Neuronal stem cell (in vitro differentiated cells): ENCODE data around the gene AKAP9.
A peak's percentile ranks its signal among the peaks of the same experiment; 100 is the strongest.
"Not testable (repeated sequence)": the region's sequence is repeated elsewhere in the genome, so short reads cannot be mapped to it uniquely, and the experiment has no call there.

ENCODE experiments used
- DNase-seq: peaks from one replicate; pipeline ENCODE4 v3.0.0-alpha.2; 2013; ENCODE audit warnings: low spot score
- H2AFZ ChIP-seq: one replicate; pipeline ENCODE4 v1.6.1; 2013; ENCODE audit warnings: mild to moderate bottlenecking, low read length, inconsistent platforms
- H2AK5ac ChIP-seq: 2 replicates; pipeline ENCODE4 v1.6.1; 2013; ENCODE audit warnings: low read depth, mild to moderate bottlenecking, inconsistent platforms, low read length, moderate library complexity, mixed read lengths
- H2BK120ac ChIP-seq: 2 replicates; pipeline ENCODE4 v1.6.1; 2013; ENCODE audit warnings: low read depth, mild to moderate bottlenecking, inconsistent platforms, low read length, moderate library complexity, mixed read lengths
- H2BK12ac ChIP-seq: one replicate; pipeline ENCODE4 v1.6.1; 2013; ENCODE audit warnings: low read length, inconsistent platforms
- H2BK15ac ChIP-seq: 2 replicates; pipeline ENCODE4 v1.6.1; 2013; ENCODE audit warnings: mild to moderate bottlenecking, low read length, inconsistent platforms, mixed read lengths
- H2BK5ac ChIP-seq: one replicate; pipeline ENCODE4 v1.6.1; 2013; ENCODE audit warnings: inconsistent platforms, mild to moderate bottlenecking, low read length, moderate library complexity
- H3K14ac ChIP-seq: one replicate; pipeline ENCODE4 v1.6.1; 2013; ENCODE audit warnings: low read length, inconsistent platforms
- H3K18ac ChIP-seq: 2 replicates; pipeline ENCODE4 v1.6.1; 2013; ENCODE audit warnings: low read length, inconsistent platforms
- H3K23ac ChIP-seq: 2 replicates; pipeline ENCODE4 v1.6.1; 2013; ENCODE audit warnings: low read depth, mild to moderate bottlenecking, mixed read lengths, low read length, inconsistent platforms; ENCODE audit not compliant: poor library complexity
- H3K27ac ChIP-seq: replicated peaks from 3 replicates; pipeline ENCODE4 v1.5.1; 2013; ENCODE audit warnings: low read length, inconsistent platforms
- H3K27me3 ChIP-seq, 3 experiments: 2 replicates each; pipeline ENCODE4 v1.6.1; 2013; ENCODE audit warnings: low read length in 3 of 3, mild to moderate bottlenecking in 2 of 3, inconsistent platforms in 1 of 3, low read depth in 1 of 3, mixed read lengths in 1 of 3, moderate library complexity in 1 of 3; ENCODE audit not compliant: control insufficient read depth in 3 of 3, insufficient read depth in 3 of 3
- H3K36me3 ChIP-seq, 2 donors: replicated peaks in 1 of 2; 2 replicates each; pipeline ENCODE4 v1.6.1; 2013; ENCODE audit warnings: low read length in 2 of 2; ENCODE audit not compliant: control insufficient read depth in 2 of 2, insufficient read depth in 2 of 2
- H3K4ac ChIP-seq: 2 replicates; pipeline ENCODE4 v1.6.1; 2013; ENCODE audit warnings: inconsistent platforms, mild to moderate bottlenecking, low read length, moderate library complexity
- H3K4me1 ChIP-seq, 2 donors: 1 replicate in 1 of 2; 2 replicates in 1 of 2; pipeline ENCODE4 v1.6.1; 2013; ENCODE audit warnings: low read length in 2 of 2, low read depth in 1 of 2; ENCODE audit not compliant: control insufficient read depth in 2 of 2, insufficient read depth in 1 of 2
- H3K4me2 ChIP-seq: one replicate; pipeline ENCODE4 v1.6.1; 2013; ENCODE audit warnings: mild to moderate bottlenecking, low read length, inconsistent platforms; ENCODE audit not compliant: insufficient read depth, poor library complexity, severe bottlenecking
- H3K4me3 ChIP-seq, 2 donors: 2 replicates each; pipeline ENCODE4 v1.5.1; 2013; ENCODE audit warnings: low read length in 2 of 2, mild to moderate bottlenecking in 2 of 2, inconsistent platforms in 1 of 2, moderate library complexity in 1 of 2
- H3K79me1 ChIP-seq: one replicate; pipeline ENCODE4 v1.6.1; 2013; ENCODE audit warnings: low read depth, mild to moderate bottlenecking, inconsistent platforms, low read length, moderate library complexity
- H3K9ac ChIP-seq: one replicate; pipeline ENCODE4 v1.6.1; 2013; ENCODE audit warnings: mild to moderate bottlenecking, low read depth, low read length, inconsistent platforms; ENCODE audit not compliant: poor library complexity
- H3K9me3 ChIP-seq, 2 donors: replicated peaks in 1 of 2; 2 replicates each; pipeline versions ENCODE3 to v1.6.1; 2013; ENCODE audit warnings: low read length in 2 of 2, mild to moderate bottlenecking in 2 of 2, inconsistent platforms in 1 of 2, low read depth in 1 of 2, mixed read lengths in 1 of 2, moderate library complexity in 1 of 2; ENCODE audit not compliant: control insufficient read depth in 2 of 2, insufficient read depth in 1 of 2
- H4K8ac ChIP-seq: one replicate; pipeline ENCODE4 v1.6.1; 2013; ENCODE audit warnings: low read depth, mild to moderate bottlenecking, inconsistent platforms, low read length, moderate library complexity
- H4K91ac ChIP-seq: one replicate; pipeline ENCODE4 v1.6.1; 2013; ENCODE audit warnings: low read length, low read depth, mild to moderate bottlenecking, inconsistent platforms; ENCODE audit not compliant: poor library complexity
- WGBS, 2 donors: extraction: QIAGEN DNeasy Blood & Tissue Kit; methylation state at CpG; one replicate each; pipeline ENCODE4 v1.1.7; 2013; ENCODE audit warnings: missing lambda C conversion rate in 2 of 2, mixed read lengths in 1 of 2; ENCODE audit not compliant: insufficient read length in 2 of 2, insufficient replicate concordance in 1 of 2; ENCODE audit errors: extremely low coverage in 2 of 2; 5-methylcytosine and 5-hydroxymethylcytosine counted together

AKAP9 gene

GRCh38 chr7:92102862-92103261 is 162.2 kb downstream of the AKAP9 start:
- H3K27me3 ChIP-seq, H2BK5ac ChIP-seq, H3K4ac ChIP-seq, H3K4me1 ChIP-seq, H3K9me3 ChIP-seq, H2BK12ac ChIP-seq, H3K4me2 ChIP-seq, H4K91ac ChIP-seq, H3K23ac ChIP-seq, H2BK120ac ChIP-seq, H2AFZ ChIP-seq, H3K79me1 ChIP-seq, DNase-seq, H3K4me3 ChIP-seq, H3K27ac ChIP-seq, H2BK15ac ChIP-seq, H4K8ac ChIP-seq, H3K9ac ChIP-seq, H3K18ac ChIP-seq, H3K14ac ChIP-seq, H2AK5ac ChIP-seq: not testable (repeated sequence)
- no CpG with 5 or more reads among the region's 5 CpGs for WGBS, 2 donors
- H3K36me3 ChIP-seq = peaks cover 9 to 87% of the 10 kb centered on the region in 2 donors

- Histone ChIP-seq H3K4me3 (no peak overlapping the region), H2BK120ac (no peak overlapping the region), H3K4ac (no peak overlapping the region), H4K91ac (no peak overlapping the region), H3K9me3 (no peaks in the 10 kb centered on the region), H4K8ac (no peak overlapping the region), H3K79me1 (no peaks in the 10 kb centered on the region), H3K36me3 (peaks cover 6 to 89% of the 10 kb centered on the region in 2 donors), H3K27ac (no peak overlapping the region), H3K23ac (no peak overlapping the region), H2BK5ac (no peak overlapping the region), H2BK15ac (no peak overlapping the region), H3K4me1 (no peaks in the 10 kb centered on the region), H2AFZ (no peak overlapping the region), H2BK12ac (no peak overlapping the region), H3K9ac (no peak overlapping the region), H2AK5ac (no peak overlapping the region), H3K14ac (no peak overlapping the region), H3K4me2 (no peak overlapping the region), H3K18ac (no peak overlapping the region), H3K27me3 (no peaks in the 10 kb centered on the region)
- no peak for DNase-seq
- WGBS, 2 donors = no CpG with 5 or more reads among the region's 8 CpGs
Observed at GRCh38 chr7:92108821-92109220, 168.2 kb downstream of the AKAP9 start.

GRCh38 chr7:92110857-92111256 is 170.2 kb downstream of the AKAP9 start:
- H3K27me3 ChIP-seq = no peaks in the 10 kb centered on the region
- H2BK15ac ChIP-seq = no peak overlapping the region
- H3K4ac ChIP-seq = no peak overlapping the region
- H3K4me3 ChIP-seq = no peak overlapping the region
- no peak overlapping the region for H3K4me2 ChIP-seq
- WGBS, 2 donors = no CpG with 5 or more reads among the region's 2 CpGs
- no peaks in the 10 kb centered on the region for H3K4me1 ChIP-seq
- no peak overlapping the region for H4K91ac ChIP-seq
- DNase-seq = no peak
- no peak overlapping the region for H2BK120ac ChIP-seq
- no peaks in the 10 kb centered on the region for H3K9me3 ChIP-seq
- no peak overlapping the region for H3K18ac ChIP-seq
- H3K27ac ChIP-seq = no peak overlapping the region
- no peak overlapping the region for H2AK5ac ChIP-seq
- no peak overlapping the region for H3K9ac ChIP-seq
- H2AFZ ChIP-seq = no peak overlapping the region
- no peak overlapping the region for H3K23ac ChIP-seq
- no peak overlapping the region for H4K8ac ChIP-seq
- peaks cover 1% of the 10 kb centered on the region for H3K79me1 ChIP-seq
- H3K14ac ChIP-seq = no peak overlapping the region
- peaks cover 9 to 92% of the 10 kb centered on the region in 2 donors for H3K36me3 ChIP-seq
- H2BK12ac ChIP-seq = no peak overlapping the region
- no peak overlapping the region for H2BK5ac ChIP-seq

- Histone ChIP-seq H4K91ac (no peak overlapping the region), H3K4me1 (no peaks in the 10 kb centered on the region), H3K14ac (no peak overlapping the region), H2BK15ac (no peak overlapping the region), H3K9me3 (peaks cover 0 to under 1% of the 10 kb centered on the region in 2 donors), H2BK12ac (no peak overlapping the region), H3K36me3 (peaks cover 19 to 94% of the 10 kb centered on the region in 2 donors), H2AFZ (no peak overlapping the region), H3K9ac (no peak overlapping the region), H2BK120ac (no peak overlapping the region), H3K4me2 (no peak overlapping the region), H3K23ac (no peak overlapping the region), H2BK5ac (no peak overlapping the region), H3K27me3 (no peaks in the 10 kb centered on the region), H2AK5ac (no peak overlapping the region), H3K4me3 (peak overlapping the region in 1 of 2 donors; percentile 50), H4K8ac (no peak overlapping the region), H3K18ac (no peak overlapping the region), H3K4ac (no peak overlapping the region), H3K79me1 (peaks cover 1% of the 10 kb centered on the region), H3K27ac (no peak overlapping the region)
- WGBS, 2 donors = no CpG with 5 or more reads among the region's 5 CpGs
- no peak for DNase-seq
Observed at GRCh38 chr7:92115821-92116220, 175.2 kb downstream of the AKAP9 start.
